ENCODE measurements around the gene APBA3.

DNA sequence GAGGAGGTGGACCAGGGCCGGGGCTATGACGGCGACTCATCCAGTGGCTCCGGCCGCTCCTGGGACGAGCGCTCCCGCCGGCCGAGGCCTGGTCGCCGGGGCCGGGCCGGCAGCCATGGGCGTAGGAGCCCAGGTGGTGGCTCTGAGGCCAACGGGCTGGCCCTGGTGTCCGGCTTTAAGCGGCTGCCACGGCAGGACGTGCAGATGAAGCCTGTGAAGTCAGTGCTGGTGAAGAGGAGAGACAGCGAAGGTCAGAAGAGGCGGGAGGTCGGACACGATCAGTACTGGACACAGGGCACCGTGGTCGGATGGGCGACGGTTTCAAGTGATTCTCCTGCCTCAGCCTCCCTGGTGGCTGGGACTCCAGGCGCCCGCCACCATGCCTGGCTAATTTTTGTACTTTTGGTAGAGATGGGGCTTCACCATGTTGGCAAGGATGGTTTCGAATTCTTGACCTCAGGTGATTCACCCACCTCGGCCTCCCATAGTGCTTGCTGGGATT lies 31.0 kb downstream of the APBA3 start:
- TF ChIP-seq, protein P1, sequence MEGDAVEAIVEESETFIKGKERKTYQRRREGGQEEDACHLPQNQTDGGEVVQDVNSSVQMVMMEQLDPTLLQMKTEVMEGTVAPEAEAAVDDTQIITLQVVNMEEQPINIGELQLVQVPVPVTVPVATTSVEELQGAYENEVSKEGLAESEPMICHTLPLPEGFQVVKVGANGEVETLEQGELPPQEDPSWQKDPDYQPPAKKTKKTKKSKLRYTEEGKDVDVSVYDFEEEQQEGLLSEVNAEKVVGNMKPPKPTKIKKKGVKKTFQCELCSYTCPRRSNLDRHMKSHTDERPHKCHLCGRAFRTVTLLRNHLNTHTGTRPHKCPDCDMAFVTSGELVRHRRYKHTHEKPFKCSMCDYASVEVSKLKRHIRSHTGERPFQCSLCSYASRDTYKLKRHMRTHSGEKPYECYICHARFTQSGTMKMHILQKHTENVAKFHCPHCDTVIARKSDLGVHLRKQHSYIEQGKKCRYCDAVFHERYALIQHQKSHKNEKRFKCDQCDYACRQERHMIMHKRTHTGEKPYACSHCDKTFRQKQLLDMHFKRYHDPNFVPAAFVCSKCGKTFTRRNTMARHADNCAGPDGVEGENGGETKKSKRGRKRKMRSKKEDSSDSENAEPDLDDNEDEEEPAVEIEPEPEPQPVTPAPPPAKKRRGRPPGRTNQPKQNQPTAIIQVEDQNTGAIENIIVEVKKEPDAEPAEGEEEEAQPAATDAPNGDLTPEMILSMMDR (IDR thresholded peaks at IDR 0.05), result no peak
- TF ChIP-seq POLR2A (IDR thresholded peaks at IDR 0.05), result no peak
